K562 (cell line): Measurements from ENCODE around the gene SFI1. TPM values are rescaled to one million over a fixed set of nuclear protein-coding genes. Genes with fewer than 3 reads are reported as not detected.

Experiments
- ATAC-seq: fragments of 200-7000 bp; cut with Tn5 transposase; 3 replicates; pipeline ENCODE4 v1.9.1; 2020; ENCODE audit warnings: moderate library complexity
- BruUV-seq: library from RNA; stranded (reverse); fragments of 400-500 nt; replicated peaks from 2 replicates; lab custom pipeline; 2021; lab: Mats Ljungman, UMichigan
- CTCF ChIA-PET: fragments of 300-600 bp; formaldehyde crosslinking; extraction: SDS; loops from one replicate; lab custom pipeline; 2021; ENCODE audit warnings: low intra/inter-chr PET ratio; lab: Yijun Ruan, JAX
- POLR2A ChIA-PET: fragments of 300-600, 350-650 bp; sonication (Branson Sonifier 250); formaldehyde crosslinking; extraction: SDS; loops from one replicate; lab custom pipeline; 2021; ENCODE audit warnings: antibody characterized with exemption, inconsistent platforms; lab: Yijun Ruan, JAX
- DNase-seq, 4 experiments: peaks; one replicate each; pipeline versions ENCODE4 v3.0.0 to v3.0.0-alpha.2; 2011 to 2018; ENCODE audit warnings: low spot score in 3 of 4, mixed read lengths in 3 of 4; ENCODE audit errors: extremely low read depth in 1 of 4
- FAIRE-seq: peaks from 2 replicates; lab custom pipeline; 2011; peaks lifted over from hg19 to GRCh38; lab: Jason Lieb, UNC
- H2AFZ ChIP-seq: 2 replicates; pipeline ENCODE4 v1.6.0; 2011; ENCODE audit warnings: low read depth, low read length, control low read depth, inconsistent platforms
- H3K27ac ChIP-seq: fragments of 200-600 bp; 3 replicates; pipeline ENCODE4 v1.8.0; 2011; ENCODE audit warnings: low read depth, mild to moderate bottlenecking, control low read depth, inconsistent platforms, low read length, moderate library complexity, mixed read lengths; ENCODE audit errors: extremely low read depth
- H3K27me3 ChIP-seq, 2 experiments: fragments of 300-600 bp in 1 of 2; 2 replicates in 1 of 2; 3 replicates in 1 of 2; pipeline versions ENCODE4 v1.6.0 to v1.8.0; 2011; ENCODE audit warnings: inconsistent platforms in 2 of 2, low read length in 2 of 2, mild to moderate bottlenecking in 1 of 2, mixed read lengths in 1 of 2, moderate library complexity in 1 of 2; ENCODE audit not compliant: control insufficient read depth in 2 of 2, insufficient read depth in 2 of 2
- H3K36me3 ChIP-seq: fragments of 300-600 bp; 3 replicates; pipeline ENCODE4 v1.8.0; 2011; ENCODE audit warnings: mild to moderate bottlenecking, low read length, inconsistent platforms; ENCODE audit not compliant: control insufficient read depth, insufficient read depth
- H3K4me1 ChIP-seq, 2 experiments: fragments of 200-600 bp in 1 of 2; replicated peaks in 1 of 2; 2 replicates in 1 of 2; 3 replicates in 1 of 2; pipeline versions ENCODE4 v1.5.1 to v1.8.0; 2011; ENCODE audit warnings: inconsistent platforms in 2 of 2, low read length in 2 of 2, mild to moderate bottlenecking in 1 of 2, mixed read lengths in 1 of 2, moderate library complexity in 1 of 2; ENCODE audit not compliant: control insufficient read depth in 2 of 2, insufficient read depth in 2 of 2
- H3K4me2 ChIP-seq: 2 replicates; pipeline ENCODE4 v1.6.1; 2011; ENCODE audit warnings: low read length, control low read depth, inconsistent platforms, mixed read lengths; ENCODE audit not compliant: insufficient read depth
- H3K4me3 ChIP-seq: fragments of 200-600 bp; sonication (generic), shearing (Covaris generic); 2 replicates; pipeline ENCODE4 v1.5.1; 2016; ENCODE audit warnings: control low read depth, inconsistent platforms
- H3K79me2 ChIP-seq: fragments of 200-600 bp; 3 replicates; pipeline ENCODE4 v1.8.0; 2011; ENCODE audit warnings: low read length, inconsistent platforms; ENCODE audit not compliant: control insufficient read depth, insufficient read depth
- H3K9ac ChIP-seq, 2 experiments: 2 replicates each; pipeline versions ENCODE4 v1.6.0 to v1.6.1; 2011; ENCODE audit warnings: low read depth in 2 of 2, low read length in 2 of 2, control low read depth in 1 of 2, inconsistent platforms in 1 of 2, mild to moderate bottlenecking in 1 of 2, mixed read lengths in 1 of 2; ENCODE audit not compliant: insufficient read depth in 1 of 2
- H3K9me1 ChIP-seq: one replicate; pipeline ENCODE4 v1.6.0; 2011; ENCODE audit warnings: inconsistent platforms, mild to moderate bottlenecking, low read length, moderate library complexity; ENCODE audit not compliant: control insufficient read depth, insufficient read depth
- H3K9me3 ChIP-seq: replicated peaks from 2 replicates; pipeline ENCODE4 v1.5.1; 2011; ENCODE audit warnings: low read depth, low read length, inconsistent platforms; ENCODE audit not compliant: control insufficient read depth, insufficient read depth
- H4K20me1 ChIP-seq: replicated peaks from 2 replicates; pipeline ENCODE4 v1.6.1; 2011; ENCODE audit warnings: low read length, inconsistent platforms, mixed read lengths; ENCODE audit not compliant: control insufficient read depth, insufficient read depth
- REST ChIP-seq, 2 experiments: fragments of 450-650 bp; formaldehyde crosslinking in 1 of 2; IDR thresholded peaks; 2 replicates each; pipeline versions ENCODE4 v1.4.0 to v1.6.1; 2014 to 2020; ENCODE audit warnings: mild to moderate bottlenecking in 2 of 2, borderline replicate concordance in 1 of 2, low read depth in 1 of 2
- SP1 ChIP-seq: sonication (generic); formaldehyde crosslinking; IDR thresholded peaks from 2 replicates; pipeline ENCODE4 v1.8.1; 2022; ENCODE audit warnings: mild to moderate bottlenecking, missing genetic modification reagents
- SPI1 ChIP-seq: IDR thresholded peaks from 2 replicates; pipeline ENCODE4 v1.6.1; 2011; ENCODE audit warnings: low read depth, low read length, control low read depth, borderline replicate concordance
- TCF3 ChIP-seq: sonication (generic); formaldehyde crosslinking; IDR thresholded peaks from 2 replicates; pipeline ENCODE4 v1.4.0; 2020; ENCODE audit warnings: mild to moderate bottlenecking, missing genetic modification reagents
- THAP12 ChIP-seq: fragments of 250-450 bp; sonication (Bioruptor Pico); IDR thresholded peaks from 2 replicates; pipeline ENCODE4 v1.9.0; 2021; ENCODE audit warnings: mild to moderate bottlenecking, inconsistent platforms
- ZNF76 ChIP-seq: fragments of 250-450 bp; sonication (Bioruptor Pico); IDR thresholded peaks from 2 replicates; pipeline ENCODE4 v1.4.0; 2020; ENCODE audit warnings: mild to moderate bottlenecking, moderate library complexity, borderline replicate concordance
- WGBS: fragments of 100-300 bp; shearing (Covaris generic); methylation state at CpG from one replicate; pipeline ENCODE4 v1.1.6; 2016; ENCODE audit warnings: low coverage, mixed read lengths; ENCODE audit not compliant: insufficient coverage; ENCODE audit errors: missing lambda C conversion rate; 5-methylcytosine and 5-hydroxymethylcytosine counted together
- in situ Hi-C: fragments of 300-500 bp; cut with MboI; formaldehyde crosslinking; loops from 4 replicates; pipeline ENCODE4 v1.15.0; 2018; ENCODE audit warnings: inconsistent platforms, mixed read lengths
- intact Hi-C: fragments of 100-400 bp; cut with micrococcal nuclease; formaldehyde crosslinking; loops from 2 replicates; pipeline ENCODE4 v1.14.2; 2022
- polyA plus RNA-seq, 8 experiments: library from polyadenylated mRNA; depleted of rRNA in 4 of 8; stranded (reverse) in 5 of 8; unstranded in 3 of 8; fragments of >200 nt; fragmentation: Nextera tagmentation in 2 of 8; fragmentation: Illumina TruSeq in 1 of 8; extraction: Ambion mirVana in 2 of 8; extraction: Trizol in 1 of 8; gene quantifications; 2 replicates each; pipeline versions ENCODE4 v1.2.1 to v1.2.3, GENCODE V29; 2011 to 2014; ENCODE audit warnings: inconsistent platforms in 1 of 8, missing spikeins in 1 of 8
- total RNA-seq, 7 experiments: library from RNA; depleted of rRNA in 6 of 7; stranded (reverse); fragments of >200 nt in 6 of 7; fragmentation: Illumina TruSeq in 2 of 7; extraction: Trizol in 2 of 7; gene quantifications; 2 replicates each; pipeline versions ENCODE4 v1.2.1 to v1.2.3, GENCODE V29; 2011 to 2021; ENCODE audit warnings: low replicate concordance in 1 of 7
- TF ChIP-seq, protein P1 (sequence below), 2 experiments: fragments of 450-650 bp; conservative IDR thresholded peaks; 2 replicates each; pipeline ENCODE4 v1.6.1; 2017; ENCODE audit warnings: mild to moderate bottlenecking in 2 of 2, moderate library complexity in 2 of 2
- TF ChIP-seq, protein P2 (sequence below): sonication (generic); formaldehyde crosslinking; IDR thresholded peaks from 2 replicates; pipeline ENCODE4 v1.8.1; 2023; ENCODE audit warnings: mild to moderate bottlenecking, missing genetic modification reagents

SFI1 gene
- total and polyA plus RNA-seq, 9 of the 15 experiments (the other 6 are each of a cell fraction or from before 2014, with no cell fraction given): 3.0 to 25.6 (median 14.1) TPM

DNA sequence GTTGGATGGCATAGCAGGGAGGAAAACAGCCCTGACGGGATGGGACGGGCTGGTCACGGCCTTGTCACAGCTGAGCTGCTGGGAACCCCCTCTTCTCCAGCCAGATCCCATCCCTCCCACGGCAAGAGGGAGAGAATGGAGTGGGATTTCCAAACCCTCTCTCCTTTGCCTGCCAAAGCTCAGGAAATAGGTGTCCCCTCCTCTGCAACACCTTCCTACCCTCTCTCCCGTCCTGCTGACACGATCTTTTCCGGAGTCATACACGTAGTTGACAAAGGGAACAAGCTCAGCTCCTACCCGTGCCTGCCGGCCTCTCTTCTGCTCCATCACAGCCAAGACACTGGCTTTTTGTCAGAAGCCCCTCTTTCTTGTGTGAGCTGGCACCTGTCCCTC lies 117.6 kb downstream of the SFI1 start:
- ChIA-PET CTCF (no interaction called here), POLR2A (interaction anchor here (0.6 to 4.2 kb wide), 4 partner anchors 10 to 40 kb away, joined by 3 to 14 read pairs (median 3); no protein-coding TSS in a partner anchor)
- H3K27ac ChIP-seq: no peak overlapping the region
- H3K9me3 ChIP-seq: no peaks in the 10 kb centered on the region
- H3K9ac ChIP-seq: no peak overlapping the region
- DNase-seq (no peak), FAIRE-seq (no peak), ATAC-seq (no peak)
- no TSS peak for BruUV-seq
- H2AFZ ChIP-seq: no peak overlapping the region
- H3K9me1 ChIP-seq: no peaks in the 10 kb centered on the region
- no peaks in the 10 kb centered on the region for H3K79me2 ChIP-seq
- peaks cover 0 to 42% of the 10 kb centered on the region in 2 experiments; a peak in 3 of 5 replicates for H3K4me1 ChIP-seq
- in situ Hi-C loops (no loop called here), intact Hi-C loops (no loop called here)
- 95% methylated on average over 7 of the region's 10 CpGs for WGBS
- H4K20me1 ChIP-seq: no peaks in the 10 kb centered on the region
- no peaks in the 10 kb centered on the region for H3K27me3 ChIP-seq
- H3K36me3 ChIP-seq: peaks cover 19% of the 10 kb centered on the region; the same call in 2 of the 3 replicates
- H3K4me2 ChIP-seq: no peak overlapping the region
- H3K4me3 ChIP-seq: no peak overlapping the region
- TF ChIP-seq TCF3 (CRISPR knock-in tag) (no peak), REST (IDR thresholded peaks at IDR 0.05; ENCODE audit: borderline replicate concordance) (no peak), REST (CRISPR knock-in tag; IDR thresholded peaks at IDR 0.05; ENCODE audit: low read depth) (no peak), SP1 (CRISPR knock-in tag) (no peak), THAP12 (CRISPR knock-in tag) (no peak), ZNF76 (CRISPR knock-in tag) (no peak), SPI1 (no peak)
- TF ChIP-seq, protein P1, sequence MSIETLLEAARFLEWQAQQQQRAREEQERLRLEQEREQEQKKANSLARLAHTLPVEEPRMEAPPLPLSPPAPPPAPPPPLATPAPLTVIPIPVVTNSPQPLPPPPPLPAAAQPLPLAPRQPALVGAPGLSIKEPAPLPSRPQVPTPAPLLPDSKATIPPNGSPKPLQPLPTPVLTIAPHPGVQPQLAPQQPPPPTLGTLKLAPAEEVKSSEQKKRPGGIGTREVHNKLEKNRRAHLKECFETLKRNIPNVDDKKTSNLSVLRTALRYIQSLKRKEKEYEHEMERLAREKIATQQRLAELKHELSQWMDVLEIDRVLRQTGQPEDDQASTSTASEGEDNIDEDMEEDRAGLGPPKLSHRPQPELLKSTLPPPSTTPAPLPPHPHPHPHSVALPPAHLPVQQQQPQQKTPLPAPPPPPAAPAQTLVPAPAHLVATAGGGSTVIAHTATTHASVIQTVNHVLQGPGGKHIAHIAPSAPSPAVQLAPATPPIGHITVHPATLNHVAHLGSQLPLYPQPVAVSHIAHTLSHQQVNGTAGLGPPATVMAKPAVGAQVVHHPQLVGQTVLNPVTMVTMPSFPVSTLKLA (conservative IDR thresholded peaks at IDR 0.05): no peak
- TF ChIP-seq, protein P2, sequence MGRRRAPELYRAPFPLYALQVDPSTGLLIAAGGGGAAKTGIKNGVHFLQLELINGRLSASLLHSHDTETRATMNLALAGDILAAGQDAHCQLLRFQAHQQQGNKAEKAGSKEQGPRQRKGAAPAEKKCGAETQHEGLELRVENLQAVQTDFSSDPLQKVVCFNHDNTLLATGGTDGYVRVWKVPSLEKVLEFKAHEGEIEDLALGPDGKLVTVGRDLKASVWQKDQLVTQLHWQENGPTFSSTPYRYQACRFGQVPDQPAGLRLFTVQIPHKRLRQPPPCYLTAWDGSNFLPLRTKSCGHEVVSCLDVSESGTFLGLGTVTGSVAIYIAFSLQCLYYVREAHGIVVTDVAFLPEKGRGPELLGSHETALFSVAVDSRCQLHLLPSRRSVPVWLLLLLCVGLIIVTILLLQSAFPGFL (CRISPR knock-in tag): no peak
